CD4-positive, alpha-beta T cell treated with Interleukin-17A for 1 hour (primary cell): ENCODE data around the gene ATG9B.

Source experiments
- DNase-seq: peaks from one replicate; pipeline ENCODE4 v3.0.0-alpha.2; 2020

The ATG9B gene

GRCh38 chr7:150997817-150998216 lies 26.5 kb downstream of the ATG9B start:
- no peak for DNase-seq

- no peak for DNase-seq
These were observed 27.2 kb downstream of the ATG9B start for GRCh38 chr7:150997075-150997511.

GRCh38 chr7:150996376-150997074 lies 27.8 kb downstream of the ATG9B start:
- DNase-seq, result no peak

GRCh38 chr7:150994838-150995510 lies 29.3 kb downstream of the ATG9B start:
- DNase-seq, result no peak

GRCh38 chr7:150994141-150994837 lies 30.0 kb downstream of the ATG9B start:
- DNase-seq, result no peak

DNA sequence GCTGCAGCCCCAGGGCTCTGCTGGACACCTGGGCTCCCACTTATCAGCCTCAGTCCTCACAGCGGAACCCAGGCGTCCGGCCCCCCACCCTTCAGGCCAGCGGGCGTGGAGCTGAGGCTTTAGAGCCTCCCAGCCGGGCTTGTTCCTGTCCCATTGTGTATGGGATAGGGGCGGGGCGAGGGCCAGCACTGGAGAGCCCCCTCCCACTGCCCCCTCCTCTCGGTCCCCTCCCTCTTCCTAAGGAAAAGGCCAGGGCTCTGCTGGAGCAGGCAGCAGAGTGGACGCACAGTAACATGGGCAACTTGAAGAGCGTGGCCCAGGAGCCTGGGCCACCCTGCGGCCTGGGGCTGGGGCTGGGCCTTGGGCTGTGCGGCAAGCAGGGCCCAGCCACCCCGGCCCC lies 30.8 kb downstream of the ATG9B start:
- no peak for DNase-seq

DNA sequence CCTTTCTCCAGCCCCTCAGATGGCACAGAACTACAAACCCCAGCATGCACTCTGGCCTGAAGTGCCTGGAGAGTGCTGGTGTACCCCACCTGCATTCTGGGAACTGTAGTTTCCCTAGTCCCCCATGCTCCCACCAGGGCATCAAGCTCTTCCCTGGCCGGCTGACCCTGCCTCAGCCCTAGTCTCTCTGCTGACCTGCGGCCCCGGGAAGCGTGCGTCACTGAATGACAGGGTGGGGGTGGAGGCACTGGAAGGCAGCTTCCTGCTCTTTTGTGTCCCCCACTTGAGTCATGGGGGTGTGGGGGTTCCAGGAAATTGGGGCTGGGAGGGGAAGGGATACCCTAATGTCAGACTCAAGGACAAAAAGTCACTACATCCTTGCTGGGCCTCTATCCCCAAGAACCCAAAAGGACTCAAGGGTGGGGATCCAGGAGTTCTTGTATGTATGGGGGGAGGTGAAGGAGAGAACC lies 31.4 kb downstream of the ATG9B start:
- peak; percentile 37 for DNase-seq

DNA sequence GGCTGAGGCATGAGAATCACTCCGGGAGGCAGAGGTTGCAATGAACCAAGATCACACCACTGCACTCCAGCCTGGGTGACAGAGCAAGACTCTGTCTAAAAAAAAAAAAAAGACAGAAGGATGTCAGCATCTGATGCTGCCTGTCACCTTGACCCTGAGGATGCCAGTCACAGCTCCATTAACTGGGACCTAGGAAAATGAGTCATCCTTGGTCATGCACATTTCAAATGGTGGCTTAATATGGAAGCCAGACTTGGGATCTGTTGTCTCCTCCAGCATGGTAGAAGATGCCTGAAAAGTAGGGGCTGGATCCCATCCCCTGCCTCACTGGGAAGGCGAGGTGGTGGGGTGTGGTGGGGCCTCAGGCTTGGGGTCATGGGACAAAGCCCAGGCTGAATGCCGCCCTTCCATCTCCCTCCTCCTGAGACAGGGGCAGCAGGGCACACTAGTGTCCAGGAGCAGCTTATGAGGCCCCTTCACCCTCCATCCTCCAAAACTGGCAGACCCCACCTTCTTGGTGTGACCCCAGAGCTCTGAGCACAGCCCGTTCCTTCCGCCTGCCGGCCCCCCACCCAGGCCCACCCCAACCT lies 32.1 kb downstream of the ATG9B start:
- no peak for DNase-seq

DNA sequence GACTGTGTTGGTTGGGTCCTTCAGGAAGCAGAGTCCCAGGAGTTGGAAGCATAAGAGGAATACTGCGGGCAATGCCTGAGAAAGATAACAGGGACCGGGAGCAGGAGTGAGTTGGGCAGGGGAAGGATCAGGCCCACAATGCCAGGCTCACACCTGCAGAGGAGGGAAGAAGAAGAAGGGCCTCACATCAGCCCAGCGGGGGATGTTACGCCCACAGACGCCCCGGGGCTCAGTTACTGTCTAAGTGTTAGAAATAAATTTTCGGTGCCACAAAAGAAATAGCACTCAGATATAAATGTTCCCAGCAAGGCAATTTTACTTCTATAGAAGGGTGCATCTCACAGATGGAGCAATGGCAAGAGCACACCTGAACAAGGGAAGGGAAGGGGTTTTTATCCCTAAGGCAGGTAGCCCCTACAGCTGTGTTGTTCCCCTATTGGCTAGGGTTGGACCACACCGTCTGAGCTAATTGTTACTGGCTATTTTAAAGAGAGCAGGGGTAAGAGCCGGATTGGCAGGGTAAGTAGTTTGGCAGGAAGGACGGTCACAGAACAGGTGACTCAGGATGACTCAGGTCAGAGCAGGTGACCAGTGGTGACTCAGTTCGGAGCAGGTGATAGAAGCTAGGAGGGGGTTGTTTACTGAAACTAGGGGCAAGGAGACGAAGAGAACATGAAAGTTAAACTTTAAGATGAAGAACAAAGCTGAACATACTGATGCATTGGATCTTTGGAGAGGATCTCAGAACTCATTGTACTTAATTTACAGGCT lies 33.7 kb downstream of the ATG9B start, which contains the start of gene NOS3:
TSS of gene NOS3 (plus strand) at position 602 of the 771 bp plus-strand sequence. CDS start 2,787 bp downstream, outside the sequence.
- no peak for DNase-seq

GRCh38 chr7:150989456-150989855 lies 34.8 kb downstream of the ATG9B start:
- DNase-seq, result no peak

DNA sequence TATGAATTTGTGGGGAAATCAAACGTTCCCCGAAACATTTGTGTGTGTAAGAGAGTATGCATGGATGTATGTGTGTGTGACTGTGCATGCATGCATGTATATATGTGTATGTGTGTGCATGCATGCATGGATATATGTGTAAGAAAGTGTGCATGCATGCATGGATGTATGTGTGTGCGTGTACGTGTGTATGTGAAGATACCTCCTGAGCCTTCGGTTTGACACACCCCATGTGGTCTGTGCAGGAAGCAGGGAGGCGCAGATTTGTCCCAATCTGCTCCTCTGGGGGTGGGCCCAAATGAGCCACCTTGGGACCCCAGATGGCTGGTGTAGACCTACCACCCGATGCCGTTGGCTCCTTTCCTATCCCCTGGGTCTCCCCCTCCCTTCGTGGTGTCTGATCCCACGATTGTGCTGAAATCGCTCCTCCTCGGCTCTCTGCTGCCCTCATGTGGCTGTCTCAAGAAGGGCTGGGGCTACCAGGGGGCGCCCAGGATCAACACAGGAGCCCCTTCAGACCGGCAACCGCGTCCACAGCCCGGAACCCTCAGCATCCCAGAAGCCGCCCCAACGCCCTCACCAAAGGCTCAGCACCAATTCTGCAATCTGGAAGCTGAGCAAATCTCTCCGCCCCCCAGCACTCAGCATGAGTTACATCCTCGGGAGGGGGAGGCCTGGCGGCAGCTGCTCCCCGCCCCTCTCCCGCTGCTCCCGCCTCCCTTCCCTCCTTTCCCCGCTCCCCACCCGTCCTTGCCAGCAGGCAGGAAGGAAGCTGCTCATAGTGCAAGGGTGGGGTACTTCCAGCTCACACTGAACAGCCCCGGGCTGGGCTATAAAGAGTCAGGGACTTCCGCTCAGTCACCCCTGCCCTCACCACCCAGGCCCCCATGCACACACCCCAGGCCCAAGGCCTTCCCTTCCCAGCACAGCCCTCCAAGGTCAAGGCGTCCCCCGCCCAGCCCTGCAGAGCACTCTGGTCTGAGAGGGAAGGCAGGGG lies 35.8 kb downstream of the ATG9B start:
- peak; percentile 78 for DNase-seq

- no peak for DNase-seq
These were observed 37.7 kb downstream of the ATG9B start for GRCh38 chr7:150986556-150986955.

- DNase-seq, result peak; percentile 69
These were observed 38.2 kb downstream of the ATG9B start for GRCh38 chr7:150986099-150986512.

- DNase-seq, result peak; percentile 58
These were observed 40.4 kb downstream of the ATG9B start for GRCh38 chr7:150983893-150984368.

- DNase-seq, result no peak
These were observed 41.9 kb downstream of the ATG9B start for GRCh38 chr7:150982351-150982750.

DNA sequence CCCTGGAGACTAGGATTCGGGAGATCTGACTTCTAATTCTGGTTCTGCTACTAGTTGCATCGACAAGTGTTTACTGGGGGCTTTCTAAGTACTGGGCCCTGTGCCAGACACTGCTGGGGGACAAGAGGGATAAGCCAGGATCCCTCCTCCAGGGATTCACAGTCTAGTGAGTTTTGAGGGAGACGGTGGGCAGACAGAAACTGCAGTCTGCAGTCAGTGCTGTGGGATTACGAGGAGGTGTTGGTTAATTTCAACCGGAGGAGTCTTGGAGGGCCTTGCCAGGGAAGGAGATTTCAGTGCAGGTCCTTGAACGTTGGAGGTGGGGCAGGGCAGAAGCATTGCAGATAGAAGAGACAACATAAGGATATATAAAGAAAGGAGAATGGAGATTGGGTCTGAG lies 42.6 kb downstream of the ATG9B start:
- no peak for DNase-seq

- no peak for DNase-seq
These were observed 43.6 kb downstream of the ATG9B start for GRCh38 chr7:150980663-150981062.

DNA sequence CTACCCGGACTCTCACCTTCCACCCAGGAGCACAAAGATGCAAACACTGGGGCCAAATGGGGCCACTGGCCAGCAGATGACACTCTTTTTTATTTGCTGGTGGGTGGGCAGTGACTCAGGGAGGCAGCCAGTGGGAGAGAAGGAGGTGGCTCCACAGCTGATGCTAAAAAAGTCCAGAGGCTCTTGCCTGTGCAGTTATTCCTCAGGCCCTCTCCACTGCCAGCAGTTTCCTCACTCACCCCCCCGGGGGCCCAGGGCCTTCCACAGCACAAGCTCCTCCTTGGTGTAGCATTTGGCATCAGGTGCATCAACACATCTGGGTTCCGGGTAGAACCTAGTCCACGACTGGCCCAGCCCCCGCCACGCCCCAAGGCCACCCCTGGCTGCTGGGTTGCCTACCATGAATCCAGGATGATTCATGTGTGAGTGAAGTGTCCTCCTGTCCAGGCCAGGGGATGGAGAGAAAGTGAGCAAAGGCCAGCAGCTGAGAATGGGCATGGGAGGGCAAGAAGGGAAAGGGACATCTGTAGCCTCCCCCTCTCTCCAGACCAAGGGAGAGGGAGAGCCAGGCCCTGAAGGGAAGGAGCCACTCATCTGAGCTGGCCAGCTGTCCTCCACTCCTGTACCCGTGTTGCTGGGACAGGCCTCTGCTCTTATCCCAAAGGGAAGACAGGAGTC lies 44.4 kb downstream of the ATG9B start:
- no peak for DNase-seq

- peak; percentile 50 for DNase-seq
These were observed 46.0 kb downstream of the ATG9B start, which contains the start of gene KCNH2 for GRCh38 chr7:150978126-150978789. KCNH2 (minus strand) TSS chr7:150978321; CDS start chr7:150977913, 408 bp downstream.
